ENCODE data around the gene IGLON5.

The IGLON5 gene

DNA sequence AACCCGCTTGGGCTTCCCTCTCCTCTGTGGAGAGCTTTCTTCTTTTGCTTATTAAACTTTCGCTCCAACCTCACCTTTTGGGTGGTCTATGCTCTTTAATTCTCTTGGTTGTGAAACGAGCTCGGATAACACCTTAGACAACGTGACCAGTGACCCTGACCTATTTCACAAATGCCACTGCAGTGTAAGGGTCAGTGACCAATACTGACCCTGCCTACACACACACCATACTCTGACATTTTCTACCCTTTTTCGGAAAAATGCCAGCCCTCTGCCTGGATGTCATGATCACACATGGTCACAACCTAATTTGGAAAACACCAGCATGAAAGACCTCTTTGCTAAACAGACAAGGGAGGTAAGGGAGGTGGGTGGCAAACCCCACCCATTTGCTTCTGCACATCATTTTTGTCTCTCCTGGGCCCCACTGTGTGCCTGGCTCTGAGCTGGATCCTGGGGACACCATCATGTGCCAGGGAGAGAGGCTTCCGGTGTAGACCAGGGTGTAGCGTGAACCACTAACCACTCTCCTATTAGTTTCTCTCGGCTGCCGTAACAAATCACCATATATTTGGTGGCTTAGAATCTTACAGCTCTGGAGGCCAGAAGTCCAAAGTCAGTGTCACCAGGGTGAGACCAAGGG, 44.8 kb downstream of the IGLON5 start:
- Histone ChIP-seq H3K4me3 (ENCODE audit: insufficient read depth, low read length, poor library complexity, severe bottlenecking) (no peak overlapping the region), H3K27me3 (ENCODE audit: low read length) (no peaks in the 10 kb centered on the region), H2AFZ (ENCODE audit: low read depth, low read length, severe bottlenecking) (no peak overlapping the region), H3F3A (ENCODE audit: insufficient read depth) (no peaks in the 10 kb centered on the region), H3K9me2 (replicated peaks; ENCODE audit: insufficient read depth, low read length) (no peaks in the 10 kb centered on the region), H3K36me3 (ENCODE audit: low read length) (no peaks in the 10 kb centered on the region), H3K9ac (ENCODE audit: low read length) (no peak overlapping the region), H3K4me2 (ENCODE audit: low read depth, low read length, poor library complexity, severe bottlenecking) (no peak overlapping the region), H3K9me3 (ENCODE audit: insufficient read depth, low read length) (no peaks in the 10 kb centered on the region), H3K27ac (ENCODE audit: low read depth, low read length) (no peak overlapping the region), H3K79me2 (ENCODE audit: insufficient read depth, low read length) (no peaks in the 10 kb centered on the region), H4K20me1 (ENCODE audit: low read depth, low read length) (no peaks in the 10 kb centered on the region)
- no peak for TF ChIP-seq EZH2phosphoT487 (conservative IDR thresholded peaks at IDR 0.05; ENCODE audit: low read length)
- TF ChIP-seq, protein P1, sequence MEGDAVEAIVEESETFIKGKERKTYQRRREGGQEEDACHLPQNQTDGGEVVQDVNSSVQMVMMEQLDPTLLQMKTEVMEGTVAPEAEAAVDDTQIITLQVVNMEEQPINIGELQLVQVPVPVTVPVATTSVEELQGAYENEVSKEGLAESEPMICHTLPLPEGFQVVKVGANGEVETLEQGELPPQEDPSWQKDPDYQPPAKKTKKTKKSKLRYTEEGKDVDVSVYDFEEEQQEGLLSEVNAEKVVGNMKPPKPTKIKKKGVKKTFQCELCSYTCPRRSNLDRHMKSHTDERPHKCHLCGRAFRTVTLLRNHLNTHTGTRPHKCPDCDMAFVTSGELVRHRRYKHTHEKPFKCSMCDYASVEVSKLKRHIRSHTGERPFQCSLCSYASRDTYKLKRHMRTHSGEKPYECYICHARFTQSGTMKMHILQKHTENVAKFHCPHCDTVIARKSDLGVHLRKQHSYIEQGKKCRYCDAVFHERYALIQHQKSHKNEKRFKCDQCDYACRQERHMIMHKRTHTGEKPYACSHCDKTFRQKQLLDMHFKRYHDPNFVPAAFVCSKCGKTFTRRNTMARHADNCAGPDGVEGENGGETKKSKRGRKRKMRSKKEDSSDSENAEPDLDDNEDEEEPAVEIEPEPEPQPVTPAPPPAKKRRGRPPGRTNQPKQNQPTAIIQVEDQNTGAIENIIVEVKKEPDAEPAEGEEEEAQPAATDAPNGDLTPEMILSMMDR (IDR thresholded peaks at IDR 0.05; ENCODE audit: insufficient read depth, low read length, poor library complexity, severe bottlenecking), result no peak

DNA sequence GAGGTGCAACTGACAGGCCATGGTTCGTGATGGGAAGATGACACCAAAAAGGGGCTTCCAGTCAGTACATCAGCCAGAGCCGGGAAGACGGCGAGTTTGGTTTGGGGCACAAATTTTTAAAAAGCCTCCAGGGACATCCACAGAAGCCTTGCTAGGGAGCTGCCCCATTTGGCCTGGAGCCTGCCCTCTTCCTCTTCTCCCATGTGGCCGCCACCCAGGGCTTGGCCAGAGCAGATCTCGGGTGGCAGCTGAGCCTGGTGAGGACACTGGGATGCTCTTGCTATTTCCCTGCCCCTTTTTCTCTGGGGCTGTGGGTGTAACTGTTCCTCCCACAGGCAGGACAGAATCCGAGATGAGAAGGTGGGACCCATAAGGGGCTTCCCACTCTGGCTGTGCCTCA, 46.5 kb downstream of the IGLON5 start:
- Histone ChIP-seq H3K4me2 (ENCODE audit: low read depth, low read length, poor library complexity, severe bottlenecking) (no peak overlapping the region), H3K9ac (ENCODE audit: low read length) (no peak overlapping the region), H3K79me2 (ENCODE audit: insufficient read depth, low read length) (peaks cover 3% of the 10 kb centered on the region; the same call in 1 of the 2 replicates), H3K27me3 (ENCODE audit: low read length) (no peaks in the 10 kb centered on the region), H4K20me1 (ENCODE audit: low read depth, low read length) (no peaks in the 10 kb centered on the region), H3K9me2 (replicated peaks; ENCODE audit: insufficient read depth, low read length) (no peaks in the 10 kb centered on the region), H3K36me3 (ENCODE audit: low read length) (no peaks in the 10 kb centered on the region), H3K9me3 (ENCODE audit: insufficient read depth, low read length) (no peaks in the 10 kb centered on the region), H3F3A (ENCODE audit: insufficient read depth) (no peaks in the 10 kb centered on the region), H3K4me3 (ENCODE audit: insufficient read depth, low read length, poor library complexity, severe bottlenecking) (no peak overlapping the region), H3K27ac (ENCODE audit: low read depth, low read length) (no peak overlapping the region), H2AFZ (ENCODE audit: low read depth, low read length, severe bottlenecking) (no peak overlapping the region)
- TF ChIP-seq, protein P1 (IDR thresholded peaks at IDR 0.05; ENCODE audit: insufficient read depth, low read length, poor library complexity, severe bottlenecking), result no peak
- TF ChIP-seq EZH2phosphoT487 (conservative IDR thresholded peaks at IDR 0.05; ENCODE audit: low read length), result no peak

DNA sequence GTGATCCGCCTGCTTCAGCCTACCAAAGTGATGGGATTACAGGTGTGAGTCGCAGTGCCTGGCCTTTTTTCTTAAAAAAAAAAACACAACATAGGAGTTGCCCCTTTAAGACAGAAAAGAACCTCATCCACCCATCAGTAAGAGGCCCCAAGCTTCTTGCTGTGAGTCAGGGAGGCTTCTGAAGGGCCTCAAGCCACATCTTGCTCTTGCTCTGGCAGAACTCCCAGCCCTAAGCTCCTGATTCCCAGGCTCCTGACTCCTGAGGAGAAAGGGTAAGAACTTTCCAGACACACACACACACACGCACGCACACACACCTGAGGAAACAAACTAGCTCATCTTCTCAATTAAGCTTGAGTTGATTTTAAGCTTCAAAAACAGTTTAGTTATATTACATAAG, 47.9 kb downstream of the IGLON5 start:
- no peak overlapping the region for H3K9ac ChIP-seq (ENCODE audit: low read length)
- H3K4me3 ChIP-seq (ENCODE audit: insufficient read depth, low read length, poor library complexity, severe bottlenecking), result no peak overlapping the region
- H4K20me1 ChIP-seq (ENCODE audit: low read depth, low read length), result no peaks in the 10 kb centered on the region

More for the DNA sequence above, 47.9 kb downstream of the IGLON5 start:
- Histone ChIP-seq H3K27ac (ENCODE audit: low read depth, low read length) (no peak overlapping the region), H3K79me2 (ENCODE audit: insufficient read depth, low read length) (peaks cover 4% of the 10 kb centered on the region; the same call in 1 of the 2 replicates), H3K27me3 (ENCODE audit: low read length) (no peaks in the 10 kb centered on the region), H3K36me3 (ENCODE audit: low read length) (no peaks in the 10 kb centered on the region), H3K9me2 (replicated peaks; ENCODE audit: insufficient read depth, low read length) (no peaks in the 10 kb centered on the region), H3K9me3 (ENCODE audit: insufficient read depth, low read length) (no peaks in the 10 kb centered on the region), H2AFZ (ENCODE audit: low read depth, low read length, severe bottlenecking) (no peak overlapping the region), H3F3A (ENCODE audit: insufficient read depth) (no peaks in the 10 kb centered on the region), H3K4me2 (ENCODE audit: low read depth, low read length, poor library complexity, severe bottlenecking) (no peak overlapping the region)
- TF ChIP-seq, protein P1 (IDR thresholded peaks at IDR 0.05; ENCODE audit: insufficient read depth, low read length, poor library complexity, severe bottlenecking), result no peak
- no peak for TF ChIP-seq EZH2phosphoT487 (conservative IDR thresholded peaks at IDR 0.05; ENCODE audit: low read length)

Data from SU-DHL-6 (cell line).